GM19240 (cell line): ENCODE results near the gene ASCC3.
"Not testable (repeated sequence)": the region's sequence is repeated elsewhere in the genome, so short reads cannot be mapped to it uniquely, and the experiment has no call there.

Experiments
- DNase-seq: peaks from one replicate; pipeline ENCODE4 v3.0.0; 2011; ENCODE audit warnings: low spot score; ENCODE audit not compliant: insufficient read length

The ASCC3 gene

GRCh38 chr6:100883347-100883746 lies 2.2 kb upstream of the ASCC3 start:
- no peak for DNase-seq

- no peak for DNase-seq
Observed at GRCh38 chr6:100881707-100882040, 545 bp upstream of the ASCC3 start.

GRCh38 chr6:100880149-100880852 lies 828 bp downstream of the ASCC3 start:
- DNase-seq, result no peak

- DNase-seq, result no peak
Observed at GRCh38 chr6:100879317-100879716, 1.8 kb downstream of the ASCC3 start.

GRCh38 chr6:100877851-100878250 lies 3.3 kb downstream of the ASCC3 start:
- DNase-seq, result no peak

GRCh38 chr6:100876251-100876650 lies 4.9 kb downstream of the ASCC3 start:
- no peak for DNase-seq

GRCh38 chr6:100865525-100865924 lies 15.6 kb downstream of the ASCC3 start:
- DNase-seq, result no peak

GRCh38 chr6:100862063-100862462 lies 19.1 kb downstream of the ASCC3 start:
- no peak for DNase-seq

GRCh38 chr6:100856146-100856545 lies 25.0 kb downstream of the ASCC3 start:
- no peak for DNase-seq

- DNase-seq, result no peak
Observed at GRCh38 chr6:100851819-100852218, 29.3 kb downstream of the ASCC3 start.

- DNase-seq, result no peak
Observed at GRCh38 chr6:100850174-100850573, 31.0 kb downstream of the ASCC3 start.

GRCh38 chr6:100846276-100846675 lies 34.9 kb downstream of the ASCC3 start:
- no peak for DNase-seq

- DNase-seq, result no peak
Observed at GRCh38 chr6:100845676-100846075, 35.5 kb downstream of the ASCC3 start.

- no peak for DNase-seq
Observed at GRCh38 chr6:100839419-100839818, 41.7 kb downstream of the ASCC3 start.

- DNase-seq, result no peak
Observed at GRCh38 chr6:100838011-100838410, 43.1 kb downstream of the ASCC3 start.

- DNase-seq, result no peak
Observed at GRCh38 chr6:100833972-100834574, 47.1 kb downstream of the ASCC3 start.

- not testable (repeated sequence) for DNase-seq
Observed at GRCh38 chr6:100829077-100829595, 52.0 kb downstream of the ASCC3 start.

- no peak for DNase-seq
Observed at GRCh38 chr6:100823041-100823440, 58.1 kb downstream of the ASCC3 start.

- DNase-seq, result no peak
Observed at GRCh38 chr6:100818066-100818465, 63.1 kb downstream of the ASCC3 start.

GRCh38 chr6:100810015-100810414 lies 71.1 kb downstream of the ASCC3 start:
- DNase-seq, result no peak

- DNase-seq, result no peak
Observed at GRCh38 chr6:100809346-100809745, 71.8 kb downstream of the ASCC3 start.

GRCh38 chr6:100808638-100809275 lies 72.4 kb downstream of the ASCC3 start:
- DNase-seq, result no peak

GRCh38 chr6:100806296-100806695 lies 74.8 kb downstream of the ASCC3 start:
- no peak for DNase-seq
